Breast epithelium (tissue), 4 donors: ENCODE measurements around the gene PFN3. TPM values are rescaled to one million over a fixed set of nuclear protein-coding genes. Genes with fewer than 3 reads are reported as not detected.

Experiments
- DNase-seq, 2 donors: peaks; one replicate each; pipeline ENCODE4 v3.0.0-alpha.2; 2019; ENCODE audit warnings: low spot score in 2 of 2
- H3K27ac ChIP-seq, 2 donors: fragments of 200-600 bp; sonication (generic) in 1 of 2; one replicate each; pipeline ENCODE4 v1.5.1; 2016 to 2019; ENCODE audit warnings: mild to moderate bottlenecking in 1 of 2
- H3K27me3 ChIP-seq, 2 donors: fragments of 200-600 bp; sonication (generic) in 1 of 2; one replicate each; pipeline versions ENCODE4 v1.5.1 to v1.6.0; 2017 to 2019; ENCODE audit warnings: control low read depth in 1 of 2, mild to moderate bottlenecking in 1 of 2
- H3K36me3 ChIP-seq: fragments of 200-600 bp; one replicate; pipeline ENCODE4 v1.5.1; 2019
- H3K4me1 ChIP-seq, 2 donors: fragments of 200-600 bp; sonication (generic); one replicate each; pipeline ENCODE4 v1.5.1; 2016 to 2019; ENCODE audit warnings: control low read depth in 1 of 2
- H3K4me3 ChIP-seq, 3 donors: fragments of 200-600 bp; sonication (generic); 1 replicate in 2 of 3; 2 replicates in 1 of 3; pipeline ENCODE4 v1.5.1; 2016 to 2019; ENCODE audit warnings: mild to moderate bottlenecking in 3 of 3, moderate library complexity in 2 of 3
- H3K9me3 ChIP-seq, 2 donors: fragments of 200-600 bp; sonication (generic) in 1 of 2; one replicate each; pipeline ENCODE4 v1.5.1; 2016 to 2019; ENCODE audit warnings: control low read depth in 1 of 2
- CTCF ChIP-seq, 3 donors: fragments of 450-650 bp; IDR thresholded peaks; one replicate each; pipeline ENCODE4 v1.5.1; 2016 to 2017; ENCODE audit warnings: antibody characterized with exemption in 3 of 3, mild to moderate bottlenecking in 3 of 3, moderate library complexity in 3 of 3
- POLR2A ChIP-seq: fragments of 450-650 bp; IDR thresholded peaks from one replicate; pipeline ENCODE4 v1.6.1; 2016; ENCODE audit warnings: antibody characterized with exemption, mild to moderate bottlenecking, moderate library complexity
- POLR2AphosphoS5 ChIP-seq, 3 donors: sonication (generic); formaldehyde crosslinking; IDR thresholded peaks; one replicate each; pipeline ENCODE4 v1.6.1; 2017; ENCODE audit warnings: antibody characterized with exemption in 3 of 3
- intact Hi-C: fragments of 100-400 bp; cut with DNase I; formaldehyde crosslinking; loops from one replicate; pipeline ENCODE4 v1.15.1; 2023; ENCODE audit warnings: low total_unique reads
- total RNA-seq, 3 donors: library from RNA; depleted of rRNA; stranded (reverse); fragments of >200 nt; gene quantifications; one replicate each; pipeline ENCODE4 v1.1.0, GENCODE V29; 2016

Gene PFN3
- total RNA-seq, 3 donors from 2014 or later, result not detected

GRCh38 chr5:177434942-177435738 lies 34.7 kb upstream of the PFN3 start:
- H3K27ac ChIP-seq, result no peak overlapping the region
- TF ChIP-seq POLR2A (no peak), POLR2AphosphoS5 (IDR thresholded peaks at IDR 0.05) (no peak), CTCF (IDR thresholded peaks at IDR 0.05) (no peak)
- DNase-seq, result no peak
- peaks cover 0 to 5% of the 10 kb centered on the region in 2 donors for H3K4me1 ChIP-seq
- H3K36me3 ChIP-seq, result no peaks in the 10 kb centered on the region
- intact Hi-C loops, result no loop called here
- H3K9me3 ChIP-seq, result no peaks in the 10 kb centered on the region
- no peaks in the 10 kb centered on the region for H3K27me3 ChIP-seq
- no peak overlapping the region for H3K4me3 ChIP-seq

GRCh38 chr5:177434437-177434836 lies 34.0 kb upstream of the PFN3 start:
- no peaks in the 10 kb centered on the region for H3K36me3 ChIP-seq
- H3K4me3 ChIP-seq, result no peak overlapping the region
- no peaks in the 10 kb centered on the region for H3K27me3 ChIP-seq
- DNase-seq, result no peak
- H3K9me3 ChIP-seq, result no peaks in the 10 kb centered on the region
- H3K4me1 ChIP-seq, result peaks cover 0 to 5% of the 10 kb centered on the region in 2 donors
- intact Hi-C loops, result no loop called here
- TF ChIP-seq POLR2A, result no peak
- TF ChIP-seq POLR2AphosphoS5 (IDR thresholded peaks at IDR 0.05), result no peak
- no peak for TF ChIP-seq CTCF (IDR thresholded peaks at IDR 0.05)
- no peak overlapping the region for H3K27ac ChIP-seq

GRCh38 chr5:177433658-177434217 lies 33.3 kb upstream of the PFN3 start:
- TF ChIP-seq POLR2A (no peak), POLR2AphosphoS5 (IDR thresholded peaks at IDR 0.05) (no peak), CTCF (IDR thresholded peaks at IDR 0.05) (no peak)
- intact Hi-C loops, result no loop called here
- Histone ChIP-seq H3K4me1 (peaks cover 0 to 5% of the 10 kb centered on the region in 2 donors), H3K27me3 (no peaks in the 10 kb centered on the region), H3K27ac (no peak overlapping the region), H3K4me3 (no peak overlapping the region), H3K9me3 (no peaks in the 10 kb centered on the region), H3K36me3 (no peaks in the 10 kb centered on the region)
- no peak for DNase-seq

- H3K27me3 ChIP-seq, result no peaks in the 10 kb centered on the region
- H3K27ac ChIP-seq, result no peak overlapping the region
- H3K36me3 ChIP-seq, result no peaks in the 10 kb centered on the region
- DNase-seq, result no peak
- peaks cover 0 to 9% of the 10 kb centered on the region in 2 donors for H3K4me1 ChIP-seq
- TF ChIP-seq POLR2AphosphoS5 (IDR thresholded peaks at IDR 0.05), result no peak
- TF ChIP-seq POLR2A, result no peak
- no peak for TF ChIP-seq CTCF (IDR thresholded peaks at IDR 0.05)
- no peaks in the 10 kb centered on the region for H3K9me3 ChIP-seq
- intact Hi-C loops, result no loop called here
- no peak overlapping the region for H3K4me3 ChIP-seq
Observed at GRCh38 chr5:177432839-177433657, 32.6 kb upstream of the PFN3 start.
